H1 (cell line): Measurements from ENCODE around the gene QSOX2.
"Not testable (repeated sequence)": the region's sequence is repeated elsewhere in the genome, so short reads cannot be mapped to it uniquely, and the experiment has no call there.

Experiments
- CEBPB ChIP-seq: IDR thresholded peaks from 2 replicates; pipeline ENCODE4 v1.6.1; 2012; ENCODE audit warnings: low read depth, low read length
- CTCF ChIP-seq, 3 experiments: IDR thresholded peaks; 1 replicate in 2 of 3; 2 replicates in 1 of 3; pipeline versions ENCODE4 v1.5.1 to v1.6.1; 2011; ENCODE audit warnings: low read length in 3 of 3, mild to moderate bottlenecking in 3 of 3, inconsistent platforms in 2 of 3, low read depth in 1 of 3, moderate library complexity in 1 of 3; ENCODE audit not compliant: insufficient read depth in 1 of 3; ENCODE audit errors: control extremely low read depth in 1 of 3
- E2F6 ChIP-seq: IDR thresholded peaks from 2 replicates; pipeline ENCODE4 v1.6.1; 2012; ENCODE audit warnings: inconsistent platforms
- MAFK ChIP-seq: IDR thresholded peaks from 2 replicates; pipeline ENCODE4 v1.6.1; 2012; ENCODE audit warnings: low read depth, mild to moderate bottlenecking, improper control_type of control experiment, low read length
- RFX5 ChIP-seq: IDR thresholded peaks from 2 replicates; pipeline ENCODE4 v1.6.1; 2011; ENCODE audit warnings: low read depth, low read length, improper control_type of control experiment, borderline replicate concordance

GRCh38 chr9:136266641-136267040, 21.0 kb upstream of the QSOX2 start:
- not testable (repeated sequence) for TF ChIP-seq CTCF (IDR thresholded peaks at IDR 0.05; ENCODE audit: control extremely low read depth in 1 of 3, insufficient read depth in 1 of 3, low read depth in 1 of 3, low read length in 3 of 3); RFX5; CEBPB; MAFK; E2F6
